GM12872 (cell line): ENCODE data around the gene OSCAR.

Experiments used
- CTCF ChIP-seq: IDR thresholded peaks from 3 replicates; pipeline ENCODE4 v1.5.1; 2011; ENCODE audit warnings: low read depth, mild to moderate bottlenecking, low read length, moderate library complexity; ENCODE audit not compliant: insufficient read depth

OSCAR gene

GRCh38 chr19:54084410-54084809, 16.2 kb downstream of the OSCAR start:
- TF ChIP-seq CTCF = no peak

GRCh38 chr19:54081032-54081431, 19.6 kb downstream of the OSCAR start, which contains the start of gene TARM1:
Gene TARM1 (minus strand): TSS chr19:54081365. CDS start chr19:54081340, 25 bp downstream.
- no peak for TF ChIP-seq CTCF

- no peak for TF ChIP-seq CTCF
Measured at GRCh38 chr19:54077334-54077733, 23.3 kb downstream of the OSCAR start.

- TF ChIP-seq CTCF = no peak
Measured at GRCh38 chr19:54074851-54075250, 25.8 kb downstream of the OSCAR start.

GRCh38 chr19:54073829-54074228, 26.8 kb downstream of the OSCAR start:
- TF ChIP-seq CTCF = no peak

GRCh38 chr19:54069470-54069869, 31.1 kb downstream of the OSCAR start:
- no peak for TF ChIP-seq CTCF

GRCh38 chr19:54063350-54064116, 37.1 kb downstream of the OSCAR start, which contains the start of gene VSTM1:
Gene VSTM1 (minus strand): TSS chr19:54063897. CDS start chr19:54063777, 120 bp downstream.
- TF ChIP-seq CTCF = no peak
